Loucy (cell line): Measurements from ENCODE around the gene MT1B.
A peak's percentile ranks its signal among the peaks of the same experiment; 100 is the strongest.

Experiments used
- H2AFZ ChIP-seq: fragments of 200-600 bp; sonication (generic); 2 replicates; pipeline ENCODE4 v1.6.0; 2016; ENCODE audit warnings: antibody characterized with exemption, mild to moderate bottlenecking, low read length, moderate library complexity
- H3F3A ChIP-seq: fragments of 200-600 bp; 2 replicates; pipeline ENCODE4 v1.6.0; 2016; ENCODE audit warnings: antibody characterized with exemption, low read depth, mild to moderate bottlenecking
- H3K27me3 ChIP-seq: fragments of 200-600 bp; sonication (generic); 2 replicates; pipeline ENCODE4 v1.6.1; 2014; ENCODE audit warnings: low read length, mild to moderate bottlenecking; ENCODE audit not compliant: insufficient read depth, poor library complexity, severe bottlenecking
- H3K36me3 ChIP-seq: fragments of 200-600 bp; sonication (generic); 2 replicates; pipeline ENCODE4 v1.6.1; 2016; ENCODE audit warnings: low read length; ENCODE audit not compliant: insufficient read depth
- H3K4me1 ChIP-seq: fragments of 200-600 bp; sonication (generic); 2 replicates; pipeline ENCODE4 v1.5.1; 2014; ENCODE audit warnings: low read length, mild to moderate bottlenecking; ENCODE audit not compliant: insufficient read depth, poor library complexity, severe bottlenecking
- H3K4me2 ChIP-seq: fragments of 200-600 bp; sonication (generic); 2 replicates; pipeline ENCODE4 v1.6.0; 2014; ENCODE audit warnings: antibody characterized with exemption, low read length, low read depth, mild to moderate bottlenecking; ENCODE audit not compliant: poor library complexity, severe bottlenecking
- H3K4me3 ChIP-seq: fragments of 200-600 bp; sonication (generic); 2 replicates; pipeline ENCODE4 v1.5.1; 2014; ENCODE audit warnings: low read length, mild to moderate bottlenecking, mixed read lengths; ENCODE audit not compliant: poor library complexity, severe bottlenecking
- H3K79me2 ChIP-seq: fragments of 200-600 bp; sonication (generic); 2 replicates; pipeline ENCODE4 v1.6.1; 2014; ENCODE audit warnings: low read length; ENCODE audit not compliant: insufficient read depth
- H3K9ac ChIP-seq: fragments of 200-600 bp; sonication (generic); 2 replicates; pipeline ENCODE4 v1.6.0; 2014; ENCODE audit warnings: mild to moderate bottlenecking, low read depth, low read length, moderate library complexity; ENCODE audit not compliant: poor library complexity, severe bottlenecking
- H3K9me2 ChIP-seq: fragments of 200-600 bp; sonication (generic); replicated peaks from 2 replicates; pipeline ENCODE4 v1.6.1; 2016; ENCODE audit warnings: low read depth, low read length, mixed read lengths
- H3K9me3 ChIP-seq: fragments of 200-600 bp; sonication (generic); 2 replicates; pipeline ENCODE4 v1.6.1; 2014; ENCODE audit warnings: mild to moderate bottlenecking, antibody characterized with exemption, low read length, low read depth; ENCODE audit not compliant: insufficient read depth
- H4K20me1 ChIP-seq: fragments of 200-600 bp; sonication (generic); 2 replicates; pipeline ENCODE4 v1.6.0; 2014; ENCODE audit warnings: antibody characterized with exemption, low read length, mild to moderate bottlenecking; ENCODE audit not compliant: insufficient read depth, poor library complexity, severe bottlenecking
- CTCF ChIP-seq: fragments of 200-600 bp; sonication (generic); conservative IDR thresholded peaks from 2 replicates; pipeline ENCODE4 v1.5.1; 2014; ENCODE audit warnings: mild to moderate bottlenecking, antibody characterized with exemption, low read length
- EZH2phosphoT487 ChIP-seq: fragments of 200-600 bp; IDR thresholded peaks from 2 replicates; pipeline ENCODE4 v1.6.1; 2018; ENCODE audit warnings: antibody characterized with exemption, mild to moderate bottlenecking, moderate library complexity, borderline replicate concordance

The MT1B gene

GRCh38 chr16:56607109-56607618, 44.5 kb upstream of the MT1B start:
- H2AFZ ChIP-seq: no peak overlapping the region
- H3K27me3 ChIP-seq: no peaks in the 10 kb centered on the region
- no peak overlapping the region for H3K4me3 ChIP-seq
- peaks cover 19% of the 10 kb centered on the region for H3K4me1 ChIP-seq
- H4K20me1 ChIP-seq: no peaks in the 10 kb centered on the region
- TF ChIP-seq CTCF (no peak), EZH2phosphoT487 (no peak)
- H3K9me3 ChIP-seq: no peaks in the 10 kb centered on the region
- no peak overlapping the region for H3K9ac ChIP-seq
- no peaks in the 10 kb centered on the region for H3K9me2 ChIP-seq
- H3K4me2 ChIP-seq: no peak overlapping the region
- no peaks in the 10 kb centered on the region for H3K36me3 ChIP-seq
- peaks cover 7% of the 10 kb centered on the region for H3K79me2 ChIP-seq
- H3F3A ChIP-seq: no peaks in the 10 kb centered on the region

- TF ChIP-seq CTCF (no peak), EZH2phosphoT487 (no peak)
- Histone ChIP-seq H3K4me3 (peak overlapping the region; percentile 77), H3K4me1 (peaks cover 19% of the 10 kb centered on the region), H2AFZ (peak overlapping the region; percentile 83), H3K79me2 (peaks cover 7% of the 10 kb centered on the region), H3K4me2 (peak overlapping the region; percentile 86), H3K9me2 (no peaks in the 10 kb centered on the region), H3K27me3 (no peaks in the 10 kb centered on the region), H3K9ac (peak overlapping the region; percentile 84), H3K36me3 (no peaks in the 10 kb centered on the region), H3F3A (no peaks in the 10 kb centered on the region), H3K9me3 (no peaks in the 10 kb centered on the region), H4K20me1 (no peaks in the 10 kb centered on the region)
Measured at GRCh38 chr16:56607675-56608042, 44.0 kb upstream of the MT1B start.

- no peaks in the 10 kb centered on the region for H4K20me1 ChIP-seq
- no peaks in the 10 kb centered on the region for H3K36me3 ChIP-seq
- no peaks in the 10 kb centered on the region for H3K9me2 ChIP-seq
- no peak for TF ChIP-seq CTCF
- TF ChIP-seq EZH2phosphoT487: no peak
- peak within 1 kb of the TSS; percentile 86 for H3K4me2 ChIP-seq
- H3F3A ChIP-seq: no peaks in the 10 kb centered on the region
- H2AFZ ChIP-seq: peak within 1 kb of the TSS; percentile 89
- peaks cover 7% of the 10 kb centered on the region for H3K79me2 ChIP-seq
- H3K27me3 ChIP-seq: no peaks in the 10 kb centered on the region
- no peaks in the 10 kb centered on the region for H3K9me3 ChIP-seq
- peak within 1 kb of the TSS; percentile 84 for H3K9ac ChIP-seq
- H3K4me3 ChIP-seq: peak within 1 kb of the TSS; percentile 77
- peaks cover 19% of the 10 kb centered on the region for H3K4me1 ChIP-seq
Measured at GRCh38 chr16:56608043-56608875, 43.4 kb upstream of the MT1B start, which contains the start of gene MT2A. MT2A (plus strand) TSS chr16:56608584; CDS start chr16:56608656, 72 bp downstream.
